SU-DHL-6 (cell line): ENCODE measurements around the gene METTL4.

Source experiments
- EZH2phosphoT487 ChIP-seq: fragments of 200-600 bp; sonication (generic), shearing (Covaris generic); conservative IDR thresholded peaks from 2 replicates; pipeline ENCODE4 v1.6.1; 2018; ENCODE audit warnings: mild to moderate bottlenecking, antibody characterized with exemption, low read length, moderate library complexity, mixed read lengths
- TF ChIP-seq, protein P1 (sequence below): fragments of 200-600 bp; sonication (generic); IDR thresholded peaks from one replicate; pipeline ENCODE4 v1.5.1; 2017; ENCODE audit warnings: antibody characterized with exemption, mild to moderate bottlenecking, low read length, moderate library complexity; ENCODE audit not compliant: insufficient read depth, poor library complexity, severe bottlenecking

DNA sequence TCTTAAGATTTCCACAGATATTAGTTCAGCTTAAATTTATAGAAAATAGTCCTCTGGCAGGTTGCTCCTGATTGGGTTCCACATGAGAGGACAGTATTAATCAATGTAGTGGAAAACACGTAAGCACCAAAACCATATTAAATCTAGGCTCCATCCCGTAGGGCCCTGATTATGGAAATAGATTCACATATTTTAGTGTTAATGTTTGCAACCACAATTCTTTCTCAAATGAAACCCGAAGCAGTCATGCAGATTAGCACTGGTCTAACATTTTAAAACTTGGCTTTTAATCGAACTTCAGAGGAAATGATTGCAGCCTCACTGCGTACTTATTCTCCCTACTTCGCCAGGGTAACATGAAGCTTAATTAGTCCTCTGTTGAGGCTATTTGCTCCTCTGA is 60.9 kb downstream of the METTL4 start:
- TF ChIP-seq, protein P1, sequence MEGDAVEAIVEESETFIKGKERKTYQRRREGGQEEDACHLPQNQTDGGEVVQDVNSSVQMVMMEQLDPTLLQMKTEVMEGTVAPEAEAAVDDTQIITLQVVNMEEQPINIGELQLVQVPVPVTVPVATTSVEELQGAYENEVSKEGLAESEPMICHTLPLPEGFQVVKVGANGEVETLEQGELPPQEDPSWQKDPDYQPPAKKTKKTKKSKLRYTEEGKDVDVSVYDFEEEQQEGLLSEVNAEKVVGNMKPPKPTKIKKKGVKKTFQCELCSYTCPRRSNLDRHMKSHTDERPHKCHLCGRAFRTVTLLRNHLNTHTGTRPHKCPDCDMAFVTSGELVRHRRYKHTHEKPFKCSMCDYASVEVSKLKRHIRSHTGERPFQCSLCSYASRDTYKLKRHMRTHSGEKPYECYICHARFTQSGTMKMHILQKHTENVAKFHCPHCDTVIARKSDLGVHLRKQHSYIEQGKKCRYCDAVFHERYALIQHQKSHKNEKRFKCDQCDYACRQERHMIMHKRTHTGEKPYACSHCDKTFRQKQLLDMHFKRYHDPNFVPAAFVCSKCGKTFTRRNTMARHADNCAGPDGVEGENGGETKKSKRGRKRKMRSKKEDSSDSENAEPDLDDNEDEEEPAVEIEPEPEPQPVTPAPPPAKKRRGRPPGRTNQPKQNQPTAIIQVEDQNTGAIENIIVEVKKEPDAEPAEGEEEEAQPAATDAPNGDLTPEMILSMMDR, result no peak
- no peak for TF ChIP-seq EZH2phosphoT487
